GM21825 (cell line): ENCODE data around the gene NCL.
"Not testable (repeated sequence)": the region's sequence is repeated elsewhere in the genome, so short reads cannot be mapped to it uniquely, and the experiment has no call there.

Experiments
- ATAC-seq: cut with Tn5 transposase; IDR thresholded peaks from one replicate; pipeline ENCODE4 v1.9.1; 2021; ENCODE audit warnings: mild to moderate bottlenecking, moderate library complexity; ENCODE audit not compliant: unreplicated experiment

Gene NCL

DNA sequence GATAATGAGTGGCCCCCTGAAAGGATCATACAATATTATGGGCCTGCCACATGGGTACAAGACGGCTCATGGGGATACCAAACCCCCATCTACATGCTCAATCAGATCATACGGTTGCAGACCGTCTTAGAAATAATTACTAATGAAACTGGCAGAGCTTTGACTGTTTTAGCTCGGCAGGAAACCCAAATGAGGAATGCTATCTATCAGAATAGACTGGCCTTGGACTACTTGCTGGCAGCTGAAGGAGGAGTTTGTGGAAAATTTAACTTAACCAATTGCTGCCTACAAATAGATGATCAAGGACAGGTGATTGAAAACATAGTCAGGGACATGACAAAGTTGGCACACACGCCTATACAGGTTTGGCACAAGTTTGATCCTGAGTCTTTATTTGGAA is 56.6 kb downstream of the NCL start:
- ATAC-seq, result not testable (repeated sequence)

DNA sequence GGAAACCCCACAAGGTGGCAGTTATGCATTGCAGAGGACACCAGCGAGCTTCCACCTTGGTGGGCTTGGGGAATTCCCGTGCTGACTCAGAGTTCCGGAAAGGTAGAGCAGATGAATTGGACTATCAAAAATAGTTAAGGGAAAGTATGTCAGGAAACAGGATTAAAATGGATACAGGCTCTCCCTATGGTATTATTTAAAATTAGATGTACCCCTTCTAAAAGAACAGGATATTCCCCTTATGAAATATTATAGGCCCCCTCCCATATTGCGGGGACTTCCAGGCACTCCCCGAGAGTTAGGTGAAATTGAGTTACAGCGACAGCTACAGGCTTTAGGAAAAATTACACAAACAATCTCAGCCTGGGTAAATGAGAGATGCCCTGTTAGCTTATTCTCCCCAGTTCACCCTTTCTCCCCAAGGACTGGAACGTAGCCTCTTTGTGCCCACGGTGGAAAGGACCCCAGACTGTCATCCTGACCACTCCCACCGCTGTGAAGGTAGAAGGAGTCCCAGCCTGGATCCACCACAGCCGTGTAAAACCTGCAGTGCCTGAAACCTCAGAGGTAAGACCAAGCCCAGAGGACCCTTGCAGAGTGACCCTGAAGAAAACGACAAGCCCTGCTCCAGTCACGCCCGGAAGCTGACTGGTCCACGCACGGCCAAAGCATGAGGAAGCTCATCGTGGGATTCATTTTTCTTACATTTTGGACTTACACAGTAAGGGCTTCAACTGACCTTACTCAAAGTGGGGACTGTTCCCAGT is 58.5 kb downstream of the NCL start:
- ATAC-seq, result not testable (repeated sequence)

DNA sequence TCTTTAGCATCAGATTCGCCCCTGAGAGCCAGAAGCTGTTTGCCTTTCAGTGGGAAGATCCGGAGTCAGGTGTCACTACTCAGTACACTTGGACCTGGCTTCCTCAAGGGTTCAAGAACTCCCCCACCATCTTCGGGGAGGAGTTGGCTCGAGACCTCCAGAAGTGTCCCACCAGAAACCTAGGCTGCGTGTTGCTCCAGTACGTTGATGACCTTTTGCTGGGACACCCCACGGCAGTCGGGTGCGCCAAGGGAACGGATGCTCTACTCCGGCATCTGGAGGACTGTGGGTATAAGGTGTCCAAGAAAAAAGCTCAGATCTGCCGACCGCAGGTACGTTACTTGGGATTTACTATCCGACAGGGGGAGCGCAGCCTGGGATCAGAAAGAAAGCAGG is 60.1 kb downstream of the NCL start:
- ATAC-seq, result not testable (repeated sequence)
